ENCODE measurements around the gene CTH. TPM values are rescaled to one million over a fixed set of nuclear protein-coding genes. Genes with fewer than 3 reads are reported as not detected.

Gene CTH
- total and polyA plus RNA-seq, 4 donors = 8.9 to 49.4 (median 44.8) TPM

GRCh38 chr1:70400335-70400734, 10.7 kb upstream of the CTH start:
- 92% methylated on average over 1 of the region's 1 CpG for WGBS
- Histone ChIP-seq H3K9ac (ENCODE audit: low read depth in 1 of 2, low read length in 2 of 2) (no peak overlapping the region), H3K36me3 (ENCODE audit: control insufficient read depth in 4 of 4, insufficient read depth in 3 of 4, low read depth in 1 of 4, low read length in 3 of 4) (no peaks in the 10 kb centered on the region), H3K27ac (ENCODE audit: low read depth in 1 of 2, low read length in 2 of 2) (no peak overlapping the region), H3K4me3 (ENCODE audit: low read depth in 1 of 3, low read length in 3 of 3) (no peak overlapping the region), H3K27me3 (ENCODE audit: control insufficient read depth in 4 of 4, insufficient read depth in 4 of 4, low read length in 3 of 4) (no peaks in the 10 kb centered on the region), H3K4me1 (ENCODE audit: control insufficient read depth in 4 of 4, insufficient read depth in 4 of 4, low read length in 3 of 4) (no peaks in the 10 kb centered on the region), H3K9me3 (ENCODE audit: control insufficient read depth in 4 of 4, low read length in 3 of 4) (no peaks in the 10 kb centered on the region)
- no peak for DNase-seq (ENCODE audit: low spot score)
- TF ChIP-seq TAF1 (conservative IDR thresholded peaks at IDR 0.05) (no peak), YY1 (IDR thresholded peaks at IDR 0.05) (no peak)

- Histone ChIP-seq H3K36me3 (ENCODE audit: control insufficient read depth in 4 of 4, insufficient read depth in 3 of 4, low read depth in 1 of 4, low read length in 3 of 4) (no peaks in the 10 kb centered on the region), H3K27ac (ENCODE audit: low read depth in 1 of 2, low read length in 2 of 2) (no peak overlapping the region), H3K27me3 (ENCODE audit: control insufficient read depth in 4 of 4, insufficient read depth in 4 of 4, low read length in 3 of 4) (no peaks in the 10 kb centered on the region), H3K4me1 (ENCODE audit: control insufficient read depth in 4 of 4, insufficient read depth in 4 of 4, low read length in 3 of 4) (peaks cover 0 to 7% (median 4%) of the 10 kb centered on the region in 4 donors), H3K9ac (ENCODE audit: low read depth in 1 of 2, low read length in 2 of 2) (no peak overlapping the region), H3K9me3 (ENCODE audit: control insufficient read depth in 4 of 4, low read length in 3 of 4) (no peaks in the 10 kb centered on the region), H3K4me3 (ENCODE audit: low read depth in 1 of 3, low read length in 3 of 3) (no peak overlapping the region)
- 93% methylated on average over 1 of the region's 1 CpG for WGBS
- TF ChIP-seq ATF3 (IDR thresholded peaks at IDR 0.05) (no peak), TAF1 (conservative IDR thresholded peaks at IDR 0.05) (no peak), NR2F2 (IDR thresholded peaks at IDR 0.05) (no peak), FOXA2 (IDR thresholded peaks at IDR 0.05) (no peak), FOXA1 (IDR thresholded peaks at IDR 0.05) (no peak), SP1 (IDR thresholded peaks at IDR 0.05) (no peak)
- no peak for DNase-seq (ENCODE audit: low spot score)
These were observed 9.1 kb upstream of the CTH start for GRCh38 chr1:70401974-70402373.

GRCh38 chr1:70403759-70404158, 7.3 kb upstream of the CTH start:
- Histone ChIP-seq H3K4me1 (ENCODE audit: control insufficient read depth in 4 of 4, insufficient read depth in 4 of 4, low read length in 3 of 4) (peaks cover 0 to 7% (median 4%) of the 10 kb centered on the region in 4 donors), H3K27me3 (ENCODE audit: control insufficient read depth in 4 of 4, insufficient read depth in 4 of 4, low read length in 3 of 4) (no peaks in the 10 kb centered on the region), H3K36me3 (ENCODE audit: control insufficient read depth in 4 of 4, insufficient read depth in 3 of 4, low read depth in 1 of 4, low read length in 3 of 4) (no peaks in the 10 kb centered on the region), H3K27ac (ENCODE audit: low read depth in 1 of 2, low read length in 2 of 2) (no peak overlapping the region), H3K9me3 (ENCODE audit: control insufficient read depth in 4 of 4, low read length in 3 of 4) (no peaks in the 10 kb centered on the region), H3K9ac (ENCODE audit: low read depth in 1 of 2, low read length in 2 of 2) (no peak overlapping the region), H3K4me3 (ENCODE audit: low read depth in 1 of 3, low read length in 3 of 3) (no peak overlapping the region)
- TF ChIP-seq TAF1 (conservative IDR thresholded peaks at IDR 0.05) = no peak
- no peak for TF ChIP-seq CTCF (IDR thresholded peaks at IDR 0.05; ENCODE audit: low read depth, low read length, missing input control)
- TF ChIP-seq YY1 (IDR thresholded peaks at IDR 0.05) = no peak
- TF ChIP-seq JUND (IDR thresholded peaks at IDR 0.05) = no peak
- no peak for TF ChIP-seq ZBTB33 (IDR thresholded peaks at IDR 0.05)
- no peak for TF ChIP-seq ATF3 (IDR thresholded peaks at IDR 0.05)
- no peak for TF ChIP-seq HNF4G (IDR thresholded peaks at IDR 0.05)
- no peak for TF ChIP-seq REST (IDR thresholded peaks at IDR 0.05)
- TF ChIP-seq HNF4A (conservative IDR thresholded peaks at IDR 0.05) = no peak
- TF ChIP-seq FOXA1 (IDR thresholded peaks at IDR 0.05) = no peak
- no peak for TF ChIP-seq EGR1 (IDR thresholded peaks at IDR 0.05; ENCODE audit: low read depth in 2 of 2)
- no peak for TF ChIP-seq RXRA (IDR thresholded peaks at IDR 0.05)
- TF ChIP-seq SP1 (IDR thresholded peaks at IDR 0.05) = no peak
- no peak for TF ChIP-seq NR2F2 (IDR thresholded peaks at IDR 0.05)
- no peak for TF ChIP-seq FOXA2 (IDR thresholded peaks at IDR 0.05)
- no peak for TF ChIP-seq RAD21 (IDR thresholded peaks at IDR 0.05)
- TF ChIP-seq MAX (IDR thresholded peaks at IDR 0.05) = no peak
- TF ChIP-seq GABPA (IDR thresholded peaks at IDR 0.05 in 1 of 2, conservative IDR thresholded peaks at IDR 0.05 in 1 of 2) = no peak
- 96% methylated on average over 2 of the region's 2 CpGs for WGBS
- DNase-seq (ENCODE audit: low spot score) = no peak

All from liver (tissue), 9 donors.